GM12891 (cell line): ENCODE data around the gene MEPE.
"Not testable (repeated sequence)": the region's sequence is repeated elsewhere in the genome, so short reads cannot be mapped to it uniquely, and the experiment has no call there.

ENCODE experiments used
- DNase-seq: peaks from one replicate; pipeline ENCODE4 v3.0.0; 2011; ENCODE audit warnings: low spot score; ENCODE audit not compliant: insufficient read length
- FAIRE-seq: peaks from 2 replicates; lab custom pipeline; 2011; peaks lifted over from hg19 to GRCh38; lab: Jason Lieb, UNC
- PAX5 ChIP-seq: IDR thresholded peaks from 2 replicates; pipeline ENCODE4 v1.6.1; 2011; ENCODE audit warnings: low read length, moderate library complexity, mild to moderate bottlenecking; ENCODE audit not compliant: insufficient read depth, severe bottlenecking
- POLR2A ChIP-seq: IDR thresholded peaks from 2 replicates; pipeline ENCODE4 v1.6.1; 2011; ENCODE audit warnings: low read depth, low read length, control low read depth
- POLR2AphosphoS5 ChIP-seq: IDR thresholded peaks from 2 replicates; pipeline ENCODE4 v1.6.1; 2011; ENCODE audit warnings: low read depth, low read length, control low read depth
- POU2F2 ChIP-seq: IDR thresholded peaks from 2 replicates; pipeline ENCODE4 v1.6.1; 2011; ENCODE audit warnings: low read depth, mild to moderate bottlenecking, control low read depth, low read length, moderate library complexity
- SPI1 ChIP-seq: IDR thresholded peaks from 2 replicates; pipeline ENCODE4 v1.6.1; 2011; ENCODE audit warnings: low read depth, low read length, control low read depth
- TAF1 ChIP-seq: IDR thresholded peaks from 2 replicates; pipeline ENCODE4 v1.6.1; 2011; ENCODE audit warnings: low read depth, low read length, control low read depth

Gene MEPE

DNA sequence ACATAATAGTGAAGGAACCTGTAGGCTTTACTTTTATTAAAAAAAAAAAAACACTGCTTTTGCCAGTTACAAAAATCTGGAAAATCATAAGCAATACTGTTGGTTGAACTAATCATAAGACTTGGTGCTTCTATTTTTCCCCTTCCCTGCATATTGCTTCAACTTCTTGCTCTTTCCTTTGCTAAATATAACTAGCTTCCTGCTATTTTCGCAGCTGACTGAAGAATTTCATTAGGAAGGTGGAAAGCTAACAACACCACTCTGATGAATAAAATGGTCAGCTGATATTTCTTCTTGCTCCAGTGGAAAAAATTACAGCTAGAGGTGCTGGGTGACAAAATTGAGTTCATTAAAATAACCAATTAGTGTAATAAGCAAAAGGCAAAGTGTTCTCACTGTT lies 39.3 kb downstream of the MEPE start:
- TF ChIP-seq TAF1 (no peak), POU2F2 (no peak), SPI1 (no peak), POLR2A (no peak), PAX5 (no peak), POLR2AphosphoS5 (no peak)
- no peak for DNase-seq
- FAIRE-seq = no peak

DNA sequence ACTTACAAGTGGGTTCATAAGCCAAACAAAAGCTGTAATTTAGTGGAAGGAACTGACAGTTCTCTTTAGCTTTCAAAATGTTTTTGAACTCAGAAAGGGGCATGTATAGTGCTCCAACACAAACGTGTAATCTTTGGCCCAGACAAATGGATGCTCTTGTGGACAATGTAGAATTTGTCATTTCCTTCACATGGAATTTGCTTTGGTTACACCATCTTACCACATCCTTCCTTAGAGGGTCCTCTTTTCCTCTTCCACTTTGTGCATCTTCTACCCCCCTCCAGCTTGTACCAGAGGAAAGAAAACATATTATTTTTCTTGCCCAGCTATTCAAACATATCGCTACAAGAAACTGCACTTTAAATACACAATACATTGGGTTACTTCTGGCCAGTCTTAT lies 42.4 kb downstream of the MEPE start:
- FAIRE-seq (no peak), DNase-seq (no peak)
- TF ChIP-seq PAX5 (no peak), TAF1 (no peak), POU2F2 (no peak)

DNA sequence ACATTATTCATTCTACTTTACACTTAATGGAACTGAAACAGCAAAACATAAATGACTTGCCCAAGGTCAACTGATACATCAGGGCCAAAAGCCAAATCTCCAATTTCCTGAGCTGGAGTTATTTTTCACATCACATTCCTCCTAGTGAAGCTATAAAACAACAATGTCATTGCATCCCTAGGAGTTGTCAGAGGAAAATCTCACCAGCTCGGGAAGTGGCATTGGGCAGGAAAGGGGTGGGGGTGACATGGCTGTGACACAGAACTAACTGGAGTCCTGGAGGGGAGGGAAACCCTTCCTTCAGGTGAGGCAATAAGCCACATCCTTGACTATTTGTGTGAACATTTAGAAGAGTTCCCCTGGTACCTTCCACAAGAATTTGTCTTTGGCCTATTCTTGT lies 47.3 kb downstream of the MEPE start:
- no peak for FAIRE-seq
- DNase-seq = no peak
- TF ChIP-seq SPI1 = no peak
- TF ChIP-seq POU2F2 = no peak
- no peak for TF ChIP-seq POLR2A
- TF ChIP-seq TAF1 = no peak
- no peak for TF ChIP-seq POLR2AphosphoS5
- TF ChIP-seq PAX5 = no peak

DNA sequence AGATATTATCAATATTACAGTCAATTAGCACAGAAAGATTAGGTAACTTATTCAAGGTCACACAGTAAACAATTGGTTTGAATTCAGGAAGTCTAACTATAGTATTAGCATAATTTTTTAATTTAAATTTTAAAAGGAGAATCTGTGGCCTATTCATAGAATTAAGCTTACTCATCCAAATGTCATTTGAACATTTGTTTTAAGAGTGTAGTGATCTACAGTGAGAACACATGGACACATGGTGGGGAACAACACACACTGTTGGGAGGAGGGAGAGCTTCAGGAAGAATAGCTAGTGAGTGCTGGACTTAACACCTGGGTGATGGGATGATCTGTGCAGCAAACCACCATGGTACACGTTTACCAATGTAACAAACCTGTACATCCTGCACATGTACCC lies 48.3 kb downstream of the MEPE start:
- FAIRE-seq (no peak), DNase-seq (no peak)
- TF ChIP-seq POU2F2 (no peak), TAF1 (no peak), SPI1 (no peak), POLR2A (no peak), PAX5 (no peak), POLR2AphosphoS5 (no peak)

DNA sequence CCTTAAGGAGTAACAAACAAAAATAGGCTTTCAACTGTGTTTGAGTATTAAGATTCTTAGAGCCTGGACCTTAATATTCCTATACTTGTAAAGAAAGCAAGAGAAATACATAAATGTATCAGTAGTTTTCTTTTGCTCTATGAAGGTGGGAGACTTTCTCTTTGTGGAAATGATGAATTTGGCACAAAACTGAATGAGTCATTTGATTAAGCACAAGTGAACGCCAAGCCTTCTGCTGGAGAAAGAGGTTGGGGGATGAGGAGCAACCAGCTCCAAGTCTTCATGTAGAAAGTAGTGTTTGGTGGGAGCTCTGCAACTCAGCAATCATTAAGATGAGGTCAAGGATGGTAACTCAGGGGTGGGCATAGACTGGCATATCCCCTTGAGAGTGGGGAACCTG lies 49.6 kb downstream of the MEPE start:
- DNase-seq (no peak), FAIRE-seq (no peak)
- TF ChIP-seq TAF1 (no peak), POU2F2 (no peak), SPI1 (no peak), PAX5 (no peak), POLR2A (no peak), POLR2AphosphoS5 (no peak)

DNA sequence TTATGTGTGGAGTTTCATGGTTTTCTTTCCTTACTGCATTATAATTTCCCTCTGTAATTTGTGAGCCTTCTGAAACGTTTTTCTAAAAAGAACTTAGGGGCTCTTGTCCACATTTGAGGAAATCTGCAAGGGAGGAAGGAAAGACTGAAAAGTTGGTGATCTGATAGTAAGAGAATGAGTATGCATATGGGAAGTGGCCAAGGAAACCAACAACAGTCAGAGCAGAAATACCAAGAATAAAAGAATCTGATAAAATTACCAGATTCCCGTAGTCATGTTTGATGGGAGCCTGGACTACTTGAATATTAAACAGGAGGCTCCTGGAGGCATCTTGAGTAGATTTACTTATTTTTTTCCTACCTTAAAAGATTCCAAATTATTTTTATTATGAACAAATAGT lies 50.1 kb downstream of the MEPE start:
- no peak for TF ChIP-seq TAF1
- TF ChIP-seq SPI1 = no peak
- TF ChIP-seq PAX5 = no peak
- TF ChIP-seq POU2F2 = no peak
- TF ChIP-seq POLR2AphosphoS5 = no peak
- no peak for TF ChIP-seq POLR2A
- DNase-seq (no peak), FAIRE-seq (no peak)

DNA sequence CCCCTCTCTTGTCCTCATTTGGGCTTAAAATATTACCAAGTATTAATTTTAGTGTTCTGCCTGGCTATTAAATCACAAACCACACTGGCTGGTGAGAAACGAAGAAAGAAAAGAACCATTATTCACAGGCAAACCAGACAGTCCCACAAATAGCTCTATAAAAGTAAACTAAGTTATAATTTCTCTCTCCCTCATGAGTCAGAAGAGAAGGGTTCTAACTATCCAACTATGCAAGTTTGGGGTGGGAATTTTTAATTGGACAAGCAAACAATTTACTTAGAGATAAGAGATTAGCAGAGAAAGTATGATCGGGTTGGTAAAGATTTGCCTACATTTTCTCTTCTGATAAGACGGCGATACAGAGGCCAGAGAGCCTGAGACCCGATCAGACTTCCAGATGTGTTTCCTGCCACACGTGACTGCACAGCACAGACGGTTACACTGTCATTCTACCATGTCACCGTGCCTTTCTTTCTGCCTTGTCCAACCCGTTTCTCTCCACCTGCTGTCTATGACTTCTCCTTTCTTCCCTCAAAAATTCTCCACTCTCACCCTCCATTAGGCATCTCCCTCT lies 52.3 kb downstream of the MEPE start:
- FAIRE-seq = no peak
- DNase-seq = no peak
- TF ChIP-seq TAF1 (no peak), PAX5 (no peak), POLR2A (no peak), POU2F2 (no peak), POLR2AphosphoS5 (no peak), SPI1 (no peak)

DNA sequence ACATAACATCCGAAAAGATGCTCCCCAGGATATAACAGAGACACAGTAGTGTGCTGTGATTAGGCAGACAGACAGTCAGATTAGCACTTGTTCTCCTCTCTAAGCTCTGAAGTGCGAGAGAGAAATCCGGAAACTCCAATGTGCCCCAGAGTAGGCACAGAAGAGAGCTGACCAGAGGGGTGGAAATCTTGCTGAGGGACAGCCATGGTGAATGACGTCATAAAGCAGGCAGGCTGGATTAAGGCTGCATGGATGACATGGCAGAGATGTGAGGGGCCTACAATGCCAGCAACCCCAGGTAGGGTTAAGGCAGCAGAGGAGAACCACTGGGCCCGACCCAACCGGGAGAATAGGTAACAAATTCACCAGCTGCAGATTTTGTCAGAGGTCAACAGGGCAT lies 53.3 kb downstream of the MEPE start:
- no peak for TF ChIP-seq SPI1
- no peak for TF ChIP-seq TAF1
- TF ChIP-seq POLR2A = no peak
- no peak for TF ChIP-seq POU2F2
- no peak for TF ChIP-seq POLR2AphosphoS5
- TF ChIP-seq PAX5 = no peak
- no peak for DNase-seq
- no peak for FAIRE-seq

DNA sequence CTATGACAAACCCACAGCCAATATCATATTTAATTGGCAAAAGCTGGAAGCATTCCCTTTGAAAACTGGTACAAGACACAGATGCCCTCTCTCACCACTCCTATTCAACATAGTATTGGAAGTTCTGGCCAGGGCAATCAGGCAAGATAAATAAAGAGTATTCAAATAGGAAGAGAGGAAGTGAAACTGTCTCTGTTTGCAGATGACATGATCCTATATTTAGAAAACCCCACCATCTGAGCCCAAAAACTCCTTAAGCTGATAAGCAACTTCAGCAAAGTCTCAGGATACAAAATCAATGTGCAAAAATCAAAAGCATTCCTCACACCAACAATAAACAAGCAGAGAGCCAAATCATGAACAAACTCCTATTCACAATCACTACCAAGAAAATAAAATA lies 58.0 kb downstream of the MEPE start:
- peak; percentile 73 for TF ChIP-seq SPI1
- not testable (repeated sequence) for FAIRE-seq, DNase-seq

DNA sequence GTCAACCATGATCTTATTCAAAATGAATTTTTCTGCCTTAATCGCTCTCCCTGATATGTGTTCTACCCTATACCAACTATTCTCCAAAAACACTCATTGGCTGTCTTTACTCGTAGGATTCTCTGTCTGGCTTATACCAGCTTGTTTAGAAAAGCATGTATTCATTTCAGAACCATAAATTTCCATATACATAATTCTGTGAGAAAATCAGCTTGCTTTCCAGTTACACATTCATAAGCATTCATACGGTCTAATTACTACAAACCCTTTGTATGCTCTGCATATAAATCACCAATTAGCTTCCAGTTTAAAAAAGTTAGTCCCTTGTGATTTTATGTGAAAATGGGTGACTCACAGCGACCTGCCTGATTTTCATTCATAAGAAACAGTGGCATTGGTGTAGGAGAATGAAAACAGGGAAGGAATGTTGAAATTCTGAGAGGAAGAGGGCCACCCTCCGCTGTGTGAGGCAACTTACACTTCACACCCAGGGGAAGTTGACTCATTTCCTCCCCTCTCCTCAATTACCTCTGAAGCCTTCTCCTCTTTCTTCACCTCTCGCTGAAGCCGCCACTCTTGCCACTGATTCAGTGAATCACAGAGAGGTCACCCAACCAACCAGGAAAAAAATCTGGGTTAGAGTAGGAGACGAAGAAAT lies 63.3 kb downstream of the MEPE start:
- TF ChIP-seq SPI1 = no peak
- TF ChIP-seq PAX5 = no peak
- FAIRE-seq (no peak), DNase-seq (no peak)
